ENCODE results near the gene DUSP11. TPM values are rescaled to one million over a fixed set of nuclear protein-coding genes. Genes with fewer than 3 reads are reported as not detected.
"Not testable (repeated sequence)": the region's sequence is repeated elsewhere in the genome, so short reads cannot be mapped to it uniquely, and the experiment has no call there.

Gene DUSP11
- 20.3 and 20.7 TPM in 2 replicates for polyA plus RNA-seq (2014; cell fraction: cytosol; rRNA removed)
- 7.7 and 14.2 TPM in 2 replicates for polyA plus RNA-seq (2014; cell fraction: nucleus; rRNA removed)

DNA sequence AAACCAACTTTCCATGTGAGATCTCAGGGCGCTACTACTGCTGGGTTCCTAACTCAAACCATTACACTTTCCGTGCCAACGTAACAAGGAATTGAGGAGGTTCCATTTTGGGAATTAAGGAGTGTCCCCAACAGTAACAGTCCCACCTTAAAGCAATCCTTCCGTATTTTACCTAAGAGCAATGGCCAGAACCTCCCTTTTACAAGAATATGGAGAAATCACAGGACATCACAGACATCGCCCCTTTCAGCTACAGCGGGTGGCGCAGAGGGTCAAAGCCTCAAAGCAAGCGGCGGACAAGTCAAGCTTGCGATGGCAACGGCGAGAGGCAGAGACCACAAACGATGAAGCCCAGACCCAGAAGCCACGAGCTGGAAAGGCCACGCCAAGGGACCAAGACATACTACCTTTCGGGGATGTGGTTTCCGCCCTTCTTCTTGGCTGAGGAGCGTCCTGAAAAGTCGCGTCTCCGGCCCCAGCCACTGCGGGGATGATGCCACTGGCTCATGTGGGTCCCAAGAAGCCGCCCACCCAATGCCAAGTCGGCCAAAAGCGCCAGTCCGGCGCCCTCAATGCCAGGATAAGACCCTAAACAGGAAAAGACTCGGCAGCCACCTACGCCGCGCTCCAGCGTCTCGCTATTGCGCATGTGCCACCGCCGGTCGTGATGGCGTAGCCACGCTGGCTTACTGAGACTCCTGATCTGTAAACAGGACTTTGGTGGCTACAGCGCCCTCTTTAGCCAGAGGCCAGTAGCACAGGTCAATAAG lies at the start of gene DUSP11:
Gene DUSP11, minus strand, starts transcription at position 637 of the 770 bp plus-strand sequence. Its CDS starts 129 bp downstream, at position 508.
- DNase-seq (ENCODE audit: low spot score) = peak; percentile 92

DNA sequence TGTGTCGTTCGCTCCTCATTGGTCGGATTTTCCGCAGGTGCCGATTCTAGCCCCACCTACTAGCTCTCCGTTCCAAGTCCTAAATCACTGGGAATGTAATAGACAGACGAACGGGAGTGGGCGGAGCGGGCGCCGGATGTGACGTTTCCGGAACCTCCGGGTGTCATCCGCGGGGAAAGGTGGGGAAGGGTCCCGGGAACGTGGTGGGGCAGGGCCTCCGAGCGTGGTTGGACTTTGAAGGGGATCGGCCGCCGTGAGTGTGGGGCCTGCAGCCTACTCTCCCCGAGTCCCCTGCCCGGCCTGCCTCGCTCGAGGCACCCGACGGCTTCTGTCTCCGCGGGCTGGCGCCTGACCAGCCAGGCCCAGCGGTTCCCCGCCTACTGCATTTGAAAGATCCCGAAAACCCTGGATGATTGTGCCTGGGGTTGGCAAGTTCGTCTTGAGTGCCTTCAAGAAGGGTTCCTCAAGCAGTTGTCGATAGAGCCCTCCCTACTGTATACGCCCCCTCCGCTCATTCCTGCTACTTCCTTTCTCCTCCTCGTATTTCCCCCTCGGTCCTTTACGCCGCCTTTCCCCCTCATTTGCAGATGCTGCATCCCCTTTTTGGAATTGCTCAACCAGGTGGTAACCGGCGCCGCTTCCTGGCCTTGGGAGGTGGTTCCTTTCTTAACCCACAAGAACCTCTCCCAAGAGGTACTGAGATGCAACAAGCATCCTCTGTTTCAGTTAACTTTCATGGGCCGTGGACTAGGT lies 49.1 kb upstream of the DUSP11 start, which contains the start of gene STAMBP:
Gene STAMBP, plus strand, starts transcription at position 144 of the 753 bp plus-strand sequence. CDS start 1,896 bp downstream, outside the sequence.
- DNase-seq (ENCODE audit: low spot score) = peak; percentile 94

DNA sequence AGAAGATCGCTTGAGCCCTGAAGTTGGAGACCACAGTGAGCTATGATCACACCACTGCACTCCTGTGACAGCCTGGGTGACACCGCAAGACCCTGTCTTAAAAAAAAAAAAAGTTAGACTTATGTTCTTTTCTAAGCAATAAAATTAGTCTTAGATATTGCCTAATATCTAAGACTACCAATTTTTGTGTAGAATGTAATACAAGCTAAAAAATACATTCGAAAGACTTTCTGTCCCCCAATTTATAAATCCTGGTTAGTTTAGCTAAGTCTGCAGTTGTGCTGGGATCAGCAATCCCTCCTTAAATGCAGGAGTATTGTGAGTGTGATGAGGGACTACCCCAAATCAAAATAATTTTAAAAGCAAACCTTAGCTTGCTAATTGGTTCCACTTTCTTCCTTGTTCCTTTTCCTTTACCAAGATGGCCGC lies 48.5 kb upstream of the DUSP11 start:
- DNase-seq (ENCODE audit: low spot score) = no peak

DNA sequence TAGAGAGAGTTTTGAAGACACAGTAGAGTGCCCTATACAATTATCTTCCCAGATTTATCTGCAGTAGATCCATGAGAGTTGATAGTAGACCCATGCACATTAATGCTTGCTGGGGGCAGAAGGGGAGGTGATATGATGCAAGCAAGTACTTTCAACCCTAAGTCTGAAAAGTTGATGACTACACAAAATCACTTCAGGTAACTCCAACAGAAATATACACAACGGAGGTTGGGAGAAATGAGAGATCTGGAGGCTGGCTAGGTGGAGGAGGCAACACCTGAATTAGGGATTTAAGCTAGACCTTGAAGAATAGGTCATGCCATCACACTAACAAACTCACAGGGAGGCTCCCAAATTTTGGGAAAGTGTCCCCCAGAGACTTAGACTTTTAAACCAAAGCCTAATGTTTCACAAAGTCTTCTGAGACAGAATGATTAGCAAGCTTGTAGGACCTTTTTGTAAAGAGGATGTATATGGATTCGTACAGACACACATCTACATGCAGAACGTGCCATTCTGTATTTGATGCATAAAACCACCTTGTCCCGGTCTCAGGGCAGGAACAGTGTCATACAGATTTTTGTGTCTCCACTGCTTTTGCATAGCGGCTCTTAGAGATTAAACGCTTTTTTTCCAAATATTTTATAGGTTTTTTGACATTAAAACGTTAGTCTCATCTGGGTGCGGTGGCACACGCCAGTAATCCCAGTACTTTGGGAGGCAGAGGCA lies 47.9 kb upstream of the DUSP11 start:
- no peak for DNase-seq (ENCODE audit: low spot score)

DNA sequence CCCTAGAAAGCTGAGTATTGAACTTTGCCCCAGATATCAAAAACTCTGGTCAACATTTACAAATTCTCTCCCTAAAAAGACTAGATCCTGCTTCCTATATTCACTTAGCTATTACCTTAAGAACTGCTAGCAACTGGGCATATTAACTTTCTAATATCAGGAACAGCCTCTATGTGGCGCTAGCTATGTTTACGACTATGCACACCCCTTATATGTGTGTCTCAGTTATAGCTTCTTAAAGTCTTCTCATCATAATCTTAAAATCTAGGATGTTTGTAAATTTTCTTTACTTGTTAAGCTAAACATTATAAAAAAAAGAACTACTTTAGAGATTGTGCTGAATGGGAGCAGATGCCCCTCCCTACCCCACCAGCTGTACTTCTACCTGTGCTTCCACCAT lies 47.1 kb upstream of the DUSP11 start:
- DNase-seq (ENCODE audit: low spot score) = no peak

DNA sequence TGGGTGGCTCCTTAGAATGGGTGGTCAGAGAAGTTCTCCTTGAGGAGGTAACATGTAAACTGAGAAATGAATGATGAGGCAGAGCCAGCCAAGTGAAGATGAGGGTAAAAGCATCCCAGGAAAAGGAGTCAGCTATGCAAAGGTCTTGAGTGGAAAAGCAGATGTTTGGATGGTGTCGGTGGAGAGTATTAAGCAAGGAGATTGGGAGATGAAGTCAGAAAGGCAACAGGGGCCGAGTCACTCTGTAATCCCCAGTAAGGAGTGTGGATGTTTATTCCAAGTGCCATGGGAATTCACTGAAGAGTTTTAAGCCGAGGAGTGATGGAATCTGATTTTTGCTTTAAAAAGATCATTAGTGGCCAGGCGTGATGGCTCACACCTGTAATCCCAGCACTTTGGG lies 45.5 kb upstream of the DUSP11 start:
- no peak for DNase-seq (ENCODE audit: low spot score)

DNA sequence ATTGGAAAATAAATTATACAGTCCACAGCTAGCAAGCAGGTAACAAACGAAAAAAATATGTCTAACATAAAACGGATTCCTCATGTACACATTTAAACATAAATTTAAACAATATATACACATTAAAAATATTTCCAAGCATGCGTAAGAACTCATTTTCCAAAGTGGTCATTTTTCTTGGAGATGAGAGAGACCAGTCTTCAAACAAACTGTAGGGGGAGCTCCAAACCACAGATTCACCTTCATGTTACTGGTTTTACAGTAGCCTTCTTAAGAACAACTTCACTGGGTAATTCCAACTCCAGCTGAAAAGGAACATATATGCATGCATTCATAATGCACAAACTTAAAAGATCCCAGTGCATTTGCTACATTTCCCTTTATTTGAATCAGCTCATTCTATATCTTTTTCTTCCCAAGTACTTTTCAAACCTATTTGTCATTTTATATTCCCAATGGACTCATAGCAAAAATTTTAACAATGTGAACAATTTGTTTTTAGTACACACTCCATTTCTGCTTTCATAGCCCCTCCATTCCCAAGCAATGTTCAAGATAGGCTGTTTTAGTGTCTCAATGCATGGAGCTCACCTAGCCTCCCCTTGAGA lies 44.1 kb upstream of the DUSP11 start:
- peak; percentile 70 for DNase-seq (ENCODE audit: low spot score)

DNA sequence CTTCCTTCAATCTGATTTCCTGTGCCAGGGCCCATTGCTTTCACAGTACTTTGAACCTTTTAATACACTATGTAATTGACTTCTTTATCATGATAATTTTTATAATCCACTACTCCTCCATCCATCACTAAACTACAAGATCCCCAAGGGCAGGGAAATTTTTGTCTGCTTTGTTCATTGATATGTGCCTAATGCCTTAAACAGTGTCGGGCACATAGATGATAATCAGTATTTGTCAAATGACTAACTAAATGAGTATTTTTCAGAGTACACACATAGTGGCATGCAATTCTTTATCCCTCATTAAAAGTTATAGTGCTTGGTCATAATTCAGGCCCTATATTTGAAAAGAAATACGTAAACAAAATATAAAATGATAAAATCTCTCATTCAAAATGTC lies 43.5 kb upstream of the DUSP11 start:
- no peak for DNase-seq (ENCODE audit: low spot score)

DNA sequence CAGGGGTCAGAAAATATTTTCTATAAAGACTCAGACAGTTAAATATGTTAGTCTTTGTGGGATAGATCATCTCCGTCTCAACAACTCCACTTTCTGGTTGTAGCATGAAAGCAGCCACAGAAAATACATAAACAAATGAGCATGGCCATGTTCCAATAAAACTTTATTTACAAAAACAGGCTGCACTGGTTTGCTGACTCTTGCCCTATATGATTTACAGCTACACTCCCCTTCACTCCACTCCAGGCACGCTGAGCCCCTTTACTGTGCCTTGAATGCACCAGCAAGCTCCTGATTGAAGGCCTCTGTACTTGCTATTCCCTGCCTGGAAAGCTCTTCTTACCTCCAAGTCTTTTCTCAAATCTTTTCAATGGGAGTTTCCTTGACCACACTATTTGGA lies 43.1 kb upstream of the DUSP11 start:
- no peak for DNase-seq (ENCODE audit: low spot score)

DNA sequence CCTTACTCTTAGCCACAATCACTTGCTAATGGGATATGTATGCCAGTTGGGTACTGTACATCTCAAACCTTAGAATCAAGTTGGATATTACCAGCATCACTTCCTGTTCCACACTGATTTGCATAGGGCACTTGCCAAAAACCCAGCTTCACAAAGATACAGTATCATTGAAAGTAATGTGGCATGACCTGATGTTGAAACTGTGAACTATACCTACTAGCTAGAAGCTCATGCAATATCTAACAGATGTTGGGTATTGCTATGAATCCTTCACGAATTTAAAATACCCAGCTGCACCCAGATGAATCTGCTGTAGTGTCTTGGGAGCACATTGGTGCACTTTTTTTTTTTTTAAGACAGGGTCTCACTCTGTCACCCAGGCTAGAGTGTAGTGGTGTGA lies 42.4 kb upstream of the DUSP11 start:
- no peak for DNase-seq (ENCODE audit: low spot score)

DNA sequence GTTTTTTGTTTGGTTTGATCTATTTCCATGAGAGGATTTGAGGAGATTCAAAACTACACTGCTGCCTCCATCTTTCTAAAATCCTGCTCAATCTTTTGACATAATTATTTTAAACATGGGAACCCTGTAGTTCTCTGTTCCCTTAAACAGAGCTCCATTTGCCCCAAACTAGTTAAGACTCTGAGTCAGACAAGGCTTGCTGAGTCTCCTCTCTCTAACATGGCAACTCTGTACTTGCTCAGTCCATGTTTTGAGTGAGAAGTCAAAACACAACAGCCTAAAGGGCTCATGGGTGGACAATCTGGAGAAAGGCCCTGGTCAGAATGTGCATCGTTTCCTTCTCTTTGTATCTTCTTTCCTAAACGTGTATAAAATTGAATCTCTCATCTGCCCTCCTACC lies 41.8 kb upstream of the DUSP11 start:
- DNase-seq (ENCODE audit: low spot score) = no peak

DNA sequence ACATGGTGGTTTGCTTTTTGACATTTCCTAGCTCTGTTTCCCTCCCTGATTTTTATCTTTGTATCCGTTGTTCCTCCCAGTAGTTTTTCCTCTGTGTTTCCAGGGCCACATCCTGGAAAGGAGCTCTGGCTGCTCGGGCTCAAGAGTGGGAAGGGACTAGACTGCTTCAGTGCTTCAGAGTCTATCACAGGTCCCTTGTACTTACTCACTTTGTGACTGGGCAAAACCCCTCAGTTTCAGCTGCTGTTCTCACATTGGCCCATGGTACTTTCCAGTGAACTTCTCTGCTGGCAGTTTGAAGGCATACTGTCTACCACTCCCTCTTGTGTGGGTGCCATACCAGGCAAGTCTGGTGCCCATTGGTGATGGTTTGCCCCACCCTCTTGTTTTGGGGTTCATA lies 41.3 kb upstream of the DUSP11 start:
- no peak for DNase-seq (ENCODE audit: low spot score)

DNA sequence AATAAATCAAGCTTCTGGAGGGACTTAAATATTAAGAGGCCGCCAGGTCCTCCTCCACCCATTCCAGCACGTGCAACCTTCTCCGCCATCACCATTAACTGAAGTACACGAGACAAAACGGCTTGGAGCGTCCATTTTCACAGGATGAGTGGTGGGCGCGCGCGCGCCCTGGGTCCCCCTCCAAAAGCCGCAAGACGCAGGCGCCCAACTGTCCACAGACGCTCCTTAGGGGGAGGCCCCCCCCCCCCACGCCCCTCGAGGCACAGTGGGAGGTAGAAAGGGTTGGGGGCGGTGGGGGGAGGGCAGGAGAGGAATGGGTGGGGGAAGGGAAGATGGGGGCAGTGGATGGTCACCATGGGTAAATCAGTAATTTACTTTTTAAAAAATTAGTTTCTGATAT lies 38.4 kb upstream of the DUSP11 start:
- DNase-seq (ENCODE audit: low spot score) = no peak

DNA sequence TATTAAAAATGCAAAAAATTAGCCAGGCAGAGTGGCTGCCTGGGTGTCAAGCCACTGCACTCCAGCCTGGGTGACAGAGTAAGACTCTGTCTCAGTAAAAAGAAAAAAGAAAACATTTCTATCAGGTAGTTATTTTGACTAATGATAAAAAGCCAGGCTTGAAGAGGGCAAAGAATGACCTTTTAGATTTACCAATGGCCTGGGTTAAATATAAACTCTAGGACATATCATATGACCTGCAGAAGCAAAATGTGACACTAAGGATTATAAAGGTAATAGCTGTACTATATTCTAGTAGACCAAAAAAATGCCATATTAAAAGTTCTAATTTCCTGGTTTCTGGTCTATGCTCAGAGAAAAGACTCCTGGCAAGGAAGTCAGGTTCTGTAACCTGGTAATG lies 32.7 kb upstream of the DUSP11 start:
- no peak for DNase-seq (ENCODE audit: low spot score)

DNA sequence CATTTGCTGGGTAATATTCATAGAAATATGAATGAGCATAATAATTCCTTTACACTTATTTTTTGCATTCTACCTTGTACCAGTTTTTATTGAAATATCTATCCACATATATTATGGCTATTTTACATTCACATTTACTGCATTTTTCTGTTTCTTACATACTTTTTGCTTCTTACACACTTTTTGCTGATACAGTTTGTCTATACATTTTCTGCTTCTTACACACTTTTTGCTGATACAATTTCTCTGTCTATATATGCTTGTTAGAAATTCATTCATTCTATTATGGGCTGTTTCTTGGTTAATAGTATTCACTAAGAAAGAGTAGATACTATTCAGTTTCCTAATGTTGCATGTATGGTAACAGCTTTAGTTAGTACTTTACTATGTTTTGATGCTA lies 32.0 kb upstream of the DUSP11 start:
- DNase-seq (ENCODE audit: low spot score) = no peak

DNA sequence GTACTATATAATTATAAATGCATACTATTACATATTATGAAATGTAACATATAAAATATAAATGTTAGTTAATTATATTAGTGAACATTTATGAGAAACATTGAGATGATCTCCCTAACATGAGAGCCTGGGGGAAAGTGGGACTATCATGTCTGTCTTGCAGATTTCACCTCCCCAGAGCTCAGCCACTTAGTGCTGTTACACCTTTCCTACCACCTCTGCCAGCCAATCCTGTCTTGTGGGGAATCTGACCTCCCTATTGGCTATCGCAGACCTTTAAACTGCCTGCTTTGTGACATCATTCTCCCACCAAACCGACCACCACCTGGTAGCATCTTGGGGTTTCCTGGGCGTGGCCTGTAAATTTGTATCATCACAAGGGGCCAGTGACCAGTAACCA lies 4.0 kb upstream of the DUSP11 start, which contains the start of gene C2orf78:
Gene C2orf78, plus strand, starts transcription at position 301 of the 400 bp plus-strand sequence. CDS start 127 bp downstream, outside the sequence.
- DNase-seq (ENCODE audit: low spot score) = not testable (repeated sequence)

DNA sequence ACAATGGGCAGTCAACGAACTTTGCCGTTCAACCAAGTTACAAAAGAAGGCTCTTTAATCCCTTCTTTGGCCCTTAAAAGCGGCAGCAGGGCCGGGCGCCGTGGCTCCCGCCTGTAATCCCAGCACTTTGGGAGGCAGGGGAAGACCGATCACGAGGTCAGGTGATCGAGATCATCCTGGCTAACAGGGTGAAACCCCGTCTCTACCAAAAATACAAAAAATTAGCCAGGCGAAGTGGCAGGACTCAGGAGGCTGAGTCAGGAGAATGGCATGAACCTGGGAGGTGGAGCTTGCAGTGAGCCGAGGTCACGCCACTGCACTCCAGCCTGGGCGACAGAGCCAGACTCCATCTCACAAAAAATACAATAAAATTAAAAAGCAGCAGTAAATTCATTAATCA lies 3.5 kb upstream of the DUSP11 start:
- not testable (repeated sequence) for DNase-seq (ENCODE audit: low spot score)

DNA sequence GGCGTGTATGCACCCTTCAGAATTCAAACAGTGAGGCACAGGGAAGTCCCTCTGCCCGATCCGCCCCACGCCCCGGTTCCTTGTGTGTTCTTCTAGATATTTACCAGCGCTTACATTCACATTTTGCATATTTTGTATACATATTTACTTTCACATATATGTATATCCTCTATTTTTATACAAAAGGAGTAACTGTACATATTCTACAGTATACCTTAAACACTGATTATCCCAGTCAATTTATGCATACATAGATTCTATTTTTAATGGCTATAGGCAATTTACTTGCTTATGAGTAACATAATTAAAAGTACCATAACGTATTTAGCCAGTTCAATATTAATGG lies 307 bp upstream of the DUSP11 start:
- DNase-seq (ENCODE audit: low spot score) = no peak

DNA sequence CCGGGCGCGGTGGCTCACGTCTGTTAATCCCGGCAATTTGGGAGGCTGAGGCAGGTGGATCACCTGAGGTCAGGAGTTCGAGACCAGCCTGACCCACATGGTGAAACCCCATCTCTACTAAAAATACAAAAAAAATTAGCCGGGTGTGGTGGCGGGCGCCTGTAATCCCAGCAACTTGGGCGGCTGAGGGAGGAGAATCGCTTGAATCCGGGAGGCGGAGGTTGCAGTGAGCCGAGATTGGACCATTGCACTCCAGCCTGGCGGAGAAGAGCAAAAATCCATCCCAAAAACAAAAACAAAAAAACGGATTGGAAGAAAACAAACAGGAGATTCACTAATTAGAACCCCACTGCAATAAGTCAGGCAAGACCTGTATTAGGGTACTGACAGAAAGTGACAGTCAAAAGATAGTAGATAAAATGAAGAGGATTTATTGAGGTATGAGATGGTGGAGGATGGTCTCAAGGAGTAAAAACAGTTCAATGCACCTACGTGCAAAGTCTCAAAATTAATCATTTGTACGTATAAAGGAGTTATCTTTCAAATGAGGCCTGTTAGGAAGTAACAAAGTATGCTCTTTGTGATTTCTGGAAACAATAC lies 936 bp downstream of the DUSP11 start:
- DNase-seq (ENCODE audit: low spot score) = not testable (repeated sequence)

DNA sequence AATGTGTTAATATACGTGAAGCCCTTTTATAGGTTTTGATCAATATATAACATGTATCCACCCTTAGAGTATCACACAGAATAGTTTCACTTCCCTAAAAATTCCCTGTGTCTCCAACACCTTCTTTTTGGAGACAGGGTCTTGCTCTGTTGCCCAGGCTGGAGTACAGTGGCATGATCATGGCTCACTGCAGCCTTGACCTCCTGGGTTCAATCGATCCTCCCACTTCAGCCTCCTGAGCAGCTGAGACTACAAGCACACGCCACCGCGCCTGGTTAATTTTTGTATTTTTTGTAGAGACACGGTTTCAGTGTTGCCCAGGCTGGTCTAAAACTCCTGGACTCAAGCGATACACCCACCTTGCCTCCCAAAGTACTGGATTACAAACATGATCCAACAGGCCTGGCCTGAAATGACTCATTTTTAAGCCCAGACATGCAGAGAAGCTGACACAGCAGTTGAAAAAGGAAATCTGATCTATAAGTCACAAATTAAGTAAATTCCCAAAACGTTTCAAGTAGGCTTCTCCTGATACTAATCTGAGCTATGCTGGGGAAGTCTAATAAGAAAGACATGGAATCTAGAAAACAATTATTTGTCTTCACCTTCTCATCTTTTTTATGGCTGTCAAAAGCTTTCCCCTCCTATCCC lies 2.9 kb downstream of the DUSP11 start:
- no peak for DNase-seq (ENCODE audit: low spot score)

DNA sequence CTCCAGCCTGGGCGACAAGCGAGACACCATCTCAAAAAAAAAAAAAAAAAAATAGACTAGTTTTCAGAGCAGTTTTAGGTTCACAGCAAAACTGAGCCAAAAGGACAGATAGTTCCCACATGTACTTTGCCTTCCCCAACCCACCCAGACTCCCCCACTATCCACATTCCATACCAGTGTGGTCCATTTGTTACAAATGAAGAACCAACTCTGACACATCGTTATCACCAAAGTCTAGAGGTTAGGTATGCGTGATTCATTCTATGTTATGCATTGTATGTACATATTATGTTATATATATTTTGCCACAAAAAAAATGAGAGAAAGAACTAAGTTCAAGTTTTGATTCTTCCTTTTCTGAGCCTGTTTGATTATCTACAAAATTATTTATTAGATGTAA lies 3.5 kb downstream of the DUSP11 start:
- no peak for DNase-seq (ENCODE audit: low spot score)

Measured in SK-N-DZ (cell line).